ENCODE measurements around the gene PSMD5.

Gene PSMD5

GRCh38 chr9:120875195-120875565 lies 32.5 kb upstream of the PSMD5 start:
- DNase-seq (ENCODE audit: low spot score): no peak

GRCh38 chr9:120874226-120875194 lies 31.8 kb upstream of the PSMD5 start:
- no peak for DNase-seq (ENCODE audit: low spot score)

- no peak for DNase-seq (ENCODE audit: low spot score)
Measured at GRCh38 chr9:120873512-120873911, 30.8 kb upstream of the PSMD5 start.

- DNase-seq (ENCODE audit: low spot score): no peak
Measured at GRCh38 chr9:120872791-120873502, 30.2 kb upstream of the PSMD5 start.

GRCh38 chr9:120870206-120870605 lies 27.5 kb upstream of the PSMD5 start:
- DNase-seq (ENCODE audit: low spot score): no peak

- DNase-seq (ENCODE audit: low spot score): no peak
Measured at GRCh38 chr9:120869726-120870125, 27.0 kb upstream of the PSMD5 start.

- no peak for DNase-seq (ENCODE audit: low spot score)
Measured at GRCh38 chr9:120869360-120869687, 26.6 kb upstream of the PSMD5 start.

GRCh38 chr9:120868676-120869359 lies 26.1 kb upstream of the PSMD5 start:
- DNase-seq (ENCODE audit: low spot score): peak; percentile 95

- no peak for DNase-seq (ENCODE audit: low spot score)
Measured at GRCh38 chr9:120868339-120868675, 25.6 kb upstream of the PSMD5 start.

- no peak for DNase-seq (ENCODE audit: low spot score)
Measured at GRCh38 chr9:120867676-120868338, 25.1 kb upstream of the PSMD5 start.

- DNase-seq (ENCODE audit: low spot score): no peak
Measured at GRCh38 chr9:120866651-120867050, 23.9 kb upstream of the PSMD5 start.

- no peak for DNase-seq (ENCODE audit: low spot score)
Measured at GRCh38 chr9:120865809-120866208, 23.1 kb upstream of the PSMD5 start.

GRCh38 chr9:120865176-120865575 lies 22.5 kb upstream of the PSMD5 start:
- DNase-seq (ENCODE audit: low spot score): no peak

- no peak for DNase-seq (ENCODE audit: low spot score)
Measured at GRCh38 chr9:120864719-120865118, 22.0 kb upstream of the PSMD5 start.

- DNase-seq (ENCODE audit: low spot score): no peak
Measured at GRCh38 chr9:120863833-120864232, 21.1 kb upstream of the PSMD5 start.

- no peak for DNase-seq (ENCODE audit: low spot score)
Measured at GRCh38 chr9:120862452-120862851, 19.7 kb upstream of the PSMD5 start.

GRCh38 chr9:120861935-120862334 lies 19.2 kb upstream of the PSMD5 start:
- no peak for DNase-seq (ENCODE audit: low spot score)

GRCh38 chr9:120860083-120860482 lies 17.4 kb upstream of the PSMD5 start:
- DNase-seq (ENCODE audit: low spot score): no peak

- no peak for DNase-seq (ENCODE audit: low spot score)
Measured at GRCh38 chr9:120859361-120859760, 16.6 kb upstream of the PSMD5 start.

- DNase-seq (ENCODE audit: low spot score): no peak
Measured at GRCh38 chr9:120857902-120858301, 15.2 kb upstream of the PSMD5 start.

GRCh38 chr9:120857481-120857880 lies 14.8 kb upstream of the PSMD5 start:
- no peak for DNase-seq (ENCODE audit: low spot score)

GRCh38 chr9:120856700-120857099 lies 14.0 kb upstream of the PSMD5 start:
- no peak for DNase-seq (ENCODE audit: low spot score)

All from hepatic stellate cell (primary cell).